SK-N-SH treated with all-trans-retinoic acid at 6 μM for 48 hours (cell line): ENCODE data around the gene SMOC2.

Source experiments
- ATAC-seq: fragments of 200-7000 bp; cut with Tn5 transposase; 3 replicates; pipeline ENCODE4 v1.9.1; 2020; ENCODE audit warnings: mild to moderate bottlenecking, moderate library complexity
- ARNTL ChIP-seq: fragments of 450-650 bp; formaldehyde crosslinking; IDR thresholded peaks from 2 replicates; pipeline ENCODE4 v1.5.0; 2020; ENCODE audit warnings: low read depth, mild to moderate bottlenecking, moderate library complexity, borderline replicate concordance
- BACH2 ChIP-seq: fragments of 250-450 bp; sonication (Bioruptor Pico); IDR thresholded peaks from 2 replicates; pipeline ENCODE4 v1.9.0; 2021; ENCODE audit warnings: mild to moderate bottlenecking, borderline replicate concordance
- CSDC2 ChIP-seq: fragments of 250-450 bp; sonication (Bioruptor Pico); IDR thresholded peaks from 2 replicates; pipeline ENCODE4 v1.5.0; 2020; ENCODE audit warnings: mild to moderate bottlenecking, moderate library complexity
- ESRRG ChIP-seq: fragments of 250-450 bp; sonication (Bioruptor Pico); IDR thresholded peaks from 2 replicates; pipeline ENCODE4 v1.6.1; 2021; ENCODE audit warnings: mild to moderate bottlenecking
- ISL1 ChIP-seq: fragments of 250-450 bp; sonication (Bioruptor Pico); IDR thresholded peaks from 2 replicates; pipeline ENCODE4 v2.1.2; 2022; ENCODE audit warnings: mild to moderate bottlenecking, moderate library complexity
- PPARA ChIP-seq: fragments of 250-450 bp; sonication (Bioruptor Pico); IDR thresholded peaks from 2 replicates; pipeline ENCODE4 v1.5.0; 2020; ENCODE audit warnings: mild to moderate bottlenecking, borderline replicate concordance
- RARB ChIP-seq: fragments of 250-450 bp; sonication (Bioruptor Pico); IDR thresholded peaks from 2 replicates; pipeline ENCODE4 v1.8.0; 2021; ENCODE audit warnings: mild to moderate bottlenecking, moderate library complexity
- TCF4 ChIP-seq: fragments of 250-450 bp; sonication (Bioruptor Pico); IDR thresholded peaks from 2 replicates; pipeline ENCODE4 v1.8.0; 2021; ENCODE audit warnings: mild to moderate bottlenecking, moderate library complexity, borderline replicate concordance
- TOX ChIP-seq: fragments of 250-450 bp; sonication (Bioruptor Pico); IDR thresholded peaks from 2 replicates; pipeline ENCODE4 v1.8.0; 2021; ENCODE audit warnings: mild to moderate bottlenecking, moderate library complexity, borderline replicate concordance
- ZC3H10 ChIP-seq: fragments of 250-450 bp; sonication (Bioruptor Pico); IDR thresholded peaks from 2 replicates; pipeline ENCODE4 v1.5.1; 2021; ENCODE audit warnings: mild to moderate bottlenecking, moderate library complexity
- ZFP3 ChIP-seq: fragments of 250-450 bp; sonication (Bioruptor Pico); IDR thresholded peaks from 2 replicates; pipeline ENCODE4 v1.5.0; 2020; ENCODE audit warnings: mild to moderate bottlenecking, moderate library complexity
- ZFP30 ChIP-seq: fragments of 450-650 bp; formaldehyde crosslinking; IDR thresholded peaks from 2 replicates; pipeline ENCODE4 v1.5.0; 2022; ENCODE audit warnings: mild to moderate bottlenecking, moderate library complexity
- ZNF565 ChIP-seq: fragments of 450-650 bp; formaldehyde crosslinking; conservative IDR thresholded peaks from 2 replicates; pipeline ENCODE4 v1.5.0; 2020; ENCODE audit warnings: low read depth, mild to moderate bottlenecking, moderate library complexity
- ZNF70 ChIP-seq: fragments of 450-650 bp; formaldehyde crosslinking; IDR thresholded peaks from 2 replicates; pipeline ENCODE4 v1.5.0; 2020; ENCODE audit warnings: mild to moderate bottlenecking, moderate library complexity
- ZNF8 ChIP-seq: fragments of 450-650 bp; formaldehyde crosslinking; IDR thresholded peaks from 2 replicates; pipeline ENCODE4 v1.5.0; 2020; ENCODE audit warnings: mild to moderate bottlenecking, moderate library complexity
- TF ChIP-seq, protein P1 (sequence below): fragments of 250-450 bp; sonication (Bioruptor Pico); IDR thresholded peaks from 2 replicates; pipeline ENCODE4 v1.8.0; 2021; ENCODE audit warnings: low read depth, mild to moderate bottlenecking, moderate library complexity, borderline replicate concordance
- TF ChIP-seq, protein P2 (sequence below): fragments of 250-450 bp; sonication (Bioruptor Pico); IDR thresholded peaks from 2 replicates; pipeline ENCODE4 v1.5.1; 2021; ENCODE audit warnings: mild to moderate bottlenecking, moderate library complexity
- TF ChIP-seq, protein P3 (sequence below): fragments of 250-450 bp; sonication (Bioruptor Pico); IDR thresholded peaks from 2 replicates; pipeline ENCODE4 v1.5.0; 2020; ENCODE audit warnings: mild to moderate bottlenecking, moderate library complexity
- TF ChIP-seq, protein P4 (sequence below): fragments of 250-450 bp; sonication (Bioruptor Pico); IDR thresholded peaks from 2 replicates; pipeline ENCODE4 v1.5.1; 2020; ENCODE audit warnings: low read depth, mild to moderate bottlenecking, moderate library complexity
- TF ChIP-seq, protein P5 (sequence below): fragments of 250-450 bp; sonication (Bioruptor Pico); IDR thresholded peaks from 2 replicates; pipeline ENCODE4 v1.8.0; 2020; ENCODE audit warnings: mild to moderate bottlenecking, moderate library complexity, borderline replicate concordance

The SMOC2 gene

DNA sequence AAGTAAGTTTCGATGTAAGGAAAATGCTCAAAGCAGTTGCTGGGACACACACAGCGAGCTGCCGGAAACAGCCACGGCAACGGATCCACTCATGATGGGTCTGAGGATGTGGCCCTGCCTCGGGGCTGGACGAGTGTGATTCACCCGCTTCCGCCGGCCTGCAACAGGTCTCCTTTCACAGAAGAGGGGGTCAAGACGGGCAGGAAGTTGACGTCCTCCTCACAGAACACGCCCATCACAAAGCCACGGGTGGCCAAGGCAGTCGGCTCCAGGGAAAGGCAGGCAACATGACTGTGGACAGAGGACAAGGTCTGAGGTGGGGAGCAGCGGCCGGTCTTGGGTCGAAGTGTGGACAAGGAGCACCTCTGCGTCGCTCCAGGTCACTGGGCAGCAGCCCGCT, 29.9 kb upstream of the SMOC2 start (continued):
- TF ChIP-seq PPARA (CRISPR knock-in tag) = no peak
- TF ChIP-seq ZFP3 (CRISPR knock-in tag) = no peak
- TF ChIP-seq, protein P1, sequence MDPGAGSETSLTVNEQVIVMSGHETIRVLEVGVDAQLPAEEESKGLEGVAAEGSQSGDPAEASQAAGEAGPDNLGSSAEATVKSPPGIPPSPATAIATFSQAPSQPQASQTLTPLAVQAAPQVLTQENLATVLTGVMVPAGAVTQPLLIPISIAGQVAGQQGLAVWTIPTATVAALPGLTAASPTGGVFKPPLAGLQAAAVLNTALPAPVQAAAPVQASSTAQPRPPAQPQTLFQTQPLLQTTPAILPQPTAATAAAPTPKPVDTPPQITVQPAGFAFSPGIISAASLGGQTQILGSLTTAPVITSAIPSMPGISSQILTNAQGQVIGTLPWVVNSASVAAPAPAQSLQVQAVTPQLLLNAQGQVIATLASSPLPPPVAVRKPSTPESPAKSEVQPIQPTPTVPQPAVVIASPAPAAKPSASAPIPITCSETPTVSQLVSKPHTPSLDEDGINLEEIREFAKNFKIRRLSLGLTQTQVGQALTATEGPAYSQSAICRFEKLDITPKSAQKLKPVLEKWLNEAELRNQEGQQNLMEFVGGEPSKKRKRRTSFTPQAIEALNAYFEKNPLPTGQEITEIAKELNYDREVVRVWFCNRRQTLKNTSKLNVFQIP (CRISPR knock-in tag) = no peak
- TF ChIP-seq ZNF8 (CRISPR knock-in tag) = no peak
- TF ChIP-seq, protein P2, sequence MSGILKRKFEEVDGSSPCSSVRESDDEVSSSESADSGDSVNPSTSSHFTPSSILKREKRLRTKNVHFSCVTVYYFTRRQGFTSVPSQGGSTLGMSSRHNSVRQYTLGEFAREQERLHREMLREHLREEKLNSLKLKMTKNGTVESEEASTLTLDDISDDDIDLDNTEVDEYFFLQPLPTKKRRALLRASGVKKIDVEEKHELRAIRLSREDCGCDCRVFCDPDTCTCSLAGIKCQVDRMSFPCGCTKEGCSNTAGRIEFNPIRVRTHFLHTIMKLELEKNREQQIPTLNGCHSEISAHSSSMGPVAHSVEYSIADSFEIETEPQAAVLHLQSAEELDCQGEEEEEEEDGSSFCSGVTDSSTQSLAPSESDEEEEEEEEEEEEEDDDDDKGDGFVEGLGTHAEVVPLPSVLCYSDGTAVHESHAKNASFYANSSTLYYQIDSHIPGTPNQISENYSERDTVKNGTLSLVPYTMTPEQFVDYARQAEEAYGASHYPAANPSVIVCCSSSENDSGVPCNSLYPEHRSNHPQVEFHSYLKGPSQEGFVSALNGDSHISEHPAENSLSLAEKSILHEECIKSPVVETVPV (CRISPR knock-in tag) = no peak
- TF ChIP-seq ESRRG = no peak
- no peak for TF ChIP-seq ZC3H10

DNA sequence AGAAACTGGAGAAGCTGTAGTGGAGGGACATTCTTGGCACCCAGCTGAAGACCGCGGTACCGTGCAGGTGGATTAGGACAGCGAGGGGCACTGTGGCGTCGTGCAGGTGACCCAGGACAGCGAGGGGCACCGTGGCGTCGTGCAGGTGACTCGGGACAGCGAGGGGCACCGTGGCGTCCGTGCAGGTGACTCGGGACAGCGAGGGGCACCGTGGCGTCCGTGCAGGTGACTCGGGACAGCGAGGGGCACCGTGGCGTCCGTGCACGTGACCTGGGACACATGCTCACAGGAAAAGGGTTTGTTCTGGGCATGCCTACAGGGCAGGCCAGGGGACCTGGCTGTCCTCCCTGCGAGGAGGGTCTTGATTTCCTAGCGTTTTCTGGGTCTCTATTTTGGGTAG, 29.2 kb upstream of the SMOC2 start:
- ATAC-seq = no peak
- TF ChIP-seq ESRRG (no peak), TOX (no peak), ZNF8 (CRISPR knock-in tag) (no peak)
- TF ChIP-seq, protein P2 (CRISPR knock-in tag) = no peak
- TF ChIP-seq, protein P3, sequence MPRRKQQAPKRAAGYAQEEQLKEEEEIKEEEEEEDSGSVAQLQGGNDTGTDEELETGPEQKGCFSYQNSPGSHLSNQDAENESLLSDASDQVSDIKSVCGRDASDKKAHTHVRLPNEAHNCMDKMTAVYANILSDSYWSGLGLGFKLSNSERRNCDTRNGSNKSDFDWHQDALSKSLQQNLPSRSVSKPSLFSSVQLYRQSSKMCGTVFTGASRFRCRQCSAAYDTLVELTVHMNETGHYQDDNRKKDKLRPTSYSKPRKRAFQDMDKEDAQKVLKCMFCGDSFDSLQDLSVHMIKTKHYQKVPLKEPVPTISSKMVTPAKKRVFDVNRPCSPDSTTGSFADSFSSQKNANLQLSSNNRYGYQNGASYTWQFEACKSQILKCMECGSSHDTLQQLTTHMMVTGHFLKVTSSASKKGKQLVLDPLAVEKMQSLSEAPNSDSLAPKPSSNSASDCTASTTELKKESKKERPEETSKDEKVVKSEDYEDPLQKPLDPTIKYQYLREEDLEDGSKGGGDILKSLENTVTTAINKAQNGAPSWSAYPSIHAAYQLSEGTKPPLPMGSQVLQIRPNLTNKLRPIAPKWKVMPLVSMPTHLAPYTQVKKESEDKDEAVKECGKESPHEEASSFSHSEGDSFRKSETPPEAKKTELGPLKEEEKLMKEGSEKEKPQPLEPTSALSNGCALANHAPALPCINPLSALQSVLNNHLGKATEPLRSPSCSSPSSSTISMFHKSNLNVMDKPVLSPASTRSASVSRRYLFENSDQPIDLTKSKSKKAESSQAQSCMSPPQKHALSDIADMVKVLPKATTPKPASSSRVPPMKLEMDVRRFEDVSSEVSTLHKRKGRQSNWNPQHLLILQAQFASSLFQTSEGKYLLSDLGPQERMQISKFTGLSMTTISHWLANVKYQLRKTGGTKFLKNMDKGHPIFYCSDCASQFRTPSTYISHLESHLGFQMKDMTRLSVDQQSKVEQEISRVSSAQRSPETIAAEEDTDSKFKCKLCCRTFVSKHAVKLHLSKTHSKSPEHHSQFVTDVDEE = no peak

DNA sequence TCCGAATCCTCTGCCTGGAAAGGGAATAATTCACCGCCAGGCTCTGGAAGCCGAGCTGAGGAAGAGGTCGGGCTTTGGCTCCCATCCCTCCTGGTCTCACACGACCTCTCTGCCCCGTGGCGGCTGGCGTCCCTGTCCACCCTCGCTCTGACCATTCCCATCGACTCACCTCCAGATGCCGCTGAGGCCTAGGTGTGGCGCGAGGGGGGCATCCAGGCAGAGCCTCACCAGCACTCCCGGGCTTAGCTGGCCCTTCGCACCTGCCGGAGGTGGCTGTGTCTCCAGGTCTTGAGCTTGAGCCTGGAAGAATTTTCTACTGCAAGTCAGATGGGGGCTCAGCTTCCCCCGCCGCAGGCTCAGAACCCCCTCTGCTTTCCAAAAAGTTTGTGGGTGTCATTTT, 28.5 kb upstream of the SMOC2 start:
- ATAC-seq = no peak
- TF ChIP-seq ARNTL (CRISPR knock-in tag) = no peak
- TF ChIP-seq, protein P4, sequence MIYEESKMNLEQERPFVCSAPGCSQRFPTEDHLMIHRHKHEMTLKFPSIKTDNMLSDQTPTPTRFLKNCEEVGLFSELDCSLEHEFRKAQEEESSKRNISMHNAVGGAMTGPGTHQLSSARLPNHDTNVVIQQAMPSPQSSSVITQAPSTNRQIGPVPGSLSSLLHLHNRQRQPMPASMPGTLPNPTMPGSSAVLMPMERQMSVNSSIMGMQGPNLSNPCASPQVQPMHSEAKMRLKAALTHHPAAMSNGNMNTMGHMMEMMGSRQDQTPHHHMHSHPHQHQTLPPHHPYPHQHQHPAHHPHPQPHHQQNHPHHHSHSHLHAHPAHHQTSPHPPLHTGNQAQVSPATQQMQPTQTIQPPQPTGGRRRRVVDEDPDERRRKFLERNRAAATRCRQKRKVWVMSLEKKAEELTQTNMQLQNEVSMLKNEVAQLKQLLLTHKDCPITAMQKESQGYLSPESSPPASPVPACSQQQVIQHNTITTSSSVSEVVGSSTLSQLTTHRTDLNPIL = no peak
- TF ChIP-seq, protein P3 = no peak
- no peak for TF ChIP-seq BACH2
- no peak for TF ChIP-seq TOX
- TF ChIP-seq ZC3H10 = no peak
- TF ChIP-seq RARB (CRISPR knock-in tag) = no peak
- no peak for TF ChIP-seq ISL1 (CRISPR knock-in tag)
- TF ChIP-seq PPARA (CRISPR knock-in tag) = no peak
- TF ChIP-seq, protein P2 (CRISPR knock-in tag) = no peak
- TF ChIP-seq ZNF70 (CRISPR knock-in tag) = no peak
- no peak for TF ChIP-seq TCF4 (CRISPR knock-in tag)
- TF ChIP-seq ZNF565 (CRISPR knock-in tag) = no peak
- TF ChIP-seq, protein P5, sequence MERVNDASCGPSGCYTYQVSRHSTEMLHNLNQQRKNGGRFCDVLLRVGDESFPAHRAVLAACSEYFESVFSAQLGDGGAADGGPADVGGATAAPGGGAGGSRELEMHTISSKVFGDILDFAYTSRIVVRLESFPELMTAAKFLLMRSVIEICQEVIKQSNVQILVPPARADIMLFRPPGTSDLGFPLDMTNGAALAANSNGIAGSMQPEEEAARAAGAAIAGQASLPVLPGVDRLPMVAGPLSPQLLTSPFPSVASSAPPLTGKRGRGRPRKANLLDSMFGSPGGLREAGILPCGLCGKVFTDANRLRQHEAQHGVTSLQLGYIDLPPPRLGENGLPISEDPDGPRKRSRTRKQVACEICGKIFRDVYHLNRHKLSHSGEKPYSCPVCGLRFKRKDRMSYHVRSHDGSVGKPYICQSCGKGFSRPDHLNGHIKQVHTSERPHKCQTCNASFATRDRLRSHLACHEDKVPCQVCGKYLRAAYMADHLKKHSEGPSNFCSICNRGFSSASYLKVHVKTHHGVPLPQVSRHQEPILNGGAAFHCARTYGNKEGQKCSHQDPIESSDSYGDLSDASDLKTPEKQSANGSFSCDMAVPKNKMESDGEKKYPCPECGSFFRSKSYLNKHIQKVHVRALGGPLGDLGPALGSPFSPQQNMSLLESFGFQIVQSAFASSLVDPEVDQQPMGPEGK (CRISPR knock-in tag) = no peak
- no peak for TF ChIP-seq ZFP3 (CRISPR knock-in tag)
- no peak for TF ChIP-seq CSDC2
- TF ChIP-seq, protein P1 (CRISPR knock-in tag) = no peak
- no peak for TF ChIP-seq ZFP30 (CRISPR knock-in tag)
